Frontal cortex (tissue), 4 donors: ENCODE measurements around the gene FAM210B. TPM values are rescaled to one million over a fixed set of nuclear protein-coding genes. Genes with fewer than 3 reads are reported as not detected.
A peak's percentile ranks its signal among the peaks of the same experiment; 100 is the strongest.
"Not testable (repeated sequence)": the region's sequence is repeated elsewhere in the genome, so short reads cannot be mapped to it uniquely, and the experiment has no call there.

Source experiments
- DNase-seq, 2 donors: peaks; one replicate each; pipeline ENCODE4 v3.0.0; 2012; ENCODE audit warnings: low spot score in 2 of 2
- FAIRE-seq: peaks from 2 replicates; lab custom pipeline; 2012; peaks lifted over from hg19 to GRCh38; lab: Jason Lieb, UNC
- total RNA-seq: library from RNA; depleted of rRNA; stranded (reverse); fragments of >200 nt; gene quantifications from one replicate; pipeline ENCODE4 v1.2.3, GENCODE V29; 2014
- donor health status: control.
- donor health status: control.
- donor health status: control.

FAM210B gene
- total RNA-seq, 1 donor from 2014 or later: 15.5 TPM

- no peak for FAIRE-seq
- no peak for DNase-seq
These were observed 32.3 kb downstream of the FAM210B start for GRCh38 chr20:56391037-56391436.

GRCh38 chr20:56391596-56392131 is 32.9 kb downstream of the FAM210B start:
- no peak for DNase-seq
- no peak for FAIRE-seq

- DNase-seq (peak; percentile 83 to 97), FAIRE-seq (no peak)
These were observed 33.5 kb downstream of the FAM210B start, which contains the start of the genes AURKA and CSTF1 for GRCh38 chr20:56392132-56392880. Gene AURKA, minus strand, starts transcription at chr20:56392215. Its CDS starts 4,018 bp downstream, at chr20:56388197. Gene CSTF1, plus strand, starts transcription at chr20:56392645. Its CDS starts 2,908 bp downstream, at chr20:56395553.

- DNase-seq (no peak), FAIRE-seq (no peak)
These were observed 34.2 kb downstream of the FAM210B start for GRCh38 chr20:56392881-56393482.

- FAIRE-seq (no peak), DNase-seq (no peak)
These were observed 34.9 kb downstream of the FAM210B start for GRCh38 chr20:56393653-56394052.

- DNase-seq (no peak), FAIRE-seq (no peak)
These were observed 36.4 kb downstream of the FAM210B start for GRCh38 chr20:56395166-56395565.

- FAIRE-seq (no peak), DNase-seq (peak; percentile 14 to 49)
These were observed 41.3 kb downstream of the FAM210B start for GRCh38 chr20:56400001-56400640.

GRCh38 chr20:56403465-56403864 is 44.7 kb downstream of the FAM210B start:
- DNase-seq (no peak), FAIRE-seq (no peak)

- not testable (repeated sequence) for DNase-seq
These were observed 46.6 kb downstream of the FAM210B start for GRCh38 chr20:56405356-56405755.

GRCh38 chr20:56406910-56407309 is 48.1 kb downstream of the FAM210B start:
- FAIRE-seq: no peak

More at GRCh38 chr20:56405356-56405755, 46.6 kb downstream of the FAM210B start:
- FAIRE-seq: not testable (repeated sequence)

GRCh38 chr20:56409521-56409920 is 50.7 kb downstream of the FAM210B start:
- FAIRE-seq: no peak

More at GRCh38 chr20:56406910-56407309, 48.1 kb downstream of the FAM210B start:
- no peak for DNase-seq

GRCh38 chr20:56409956-56410355 is 51.2 kb downstream of the FAM210B start:
- DNase-seq (no peak), FAIRE-seq (no peak)

More at GRCh38 chr20:56409521-56409920, 50.7 kb downstream of the FAM210B start:
- DNase-seq: no peak

GRCh38 chr20:56411287-56411686 is 52.5 kb downstream of the FAM210B start:
- FAIRE-seq: not testable (repeated sequence)

GRCh38 chr20:56411759-56412472 is 53.1 kb downstream of the FAM210B start, which contains the start of gene CASS4:
Gene CASS4, plus strand, starts transcription at chr20:56412260. Its CDS starts 199 bp downstream, at chr20:56412459.
- FAIRE-seq (no peak), DNase-seq (no peak)

More at GRCh38 chr20:56411287-56411686, 52.5 kb downstream of the FAM210B start:
- not testable (repeated sequence) for DNase-seq

- no peak for DNase-seq
- no peak for FAIRE-seq
These were observed 53.7 kb downstream of the FAM210B start for GRCh38 chr20:56412473-56412790.

GRCh38 chr20:56412949-56413348 is 54.2 kb downstream of the FAM210B start:
- DNase-seq (no peak), FAIRE-seq (no peak)

GRCh38 chr20:56414842-56415765 is 56.3 kb downstream of the FAM210B start:
- FAIRE-seq: no peak
- DNase-seq: no peak

GRCh38 chr20:56417402-56417801 is 58.6 kb downstream of the FAM210B start:
- FAIRE-seq (no peak), DNase-seq (no peak)

- no peak for FAIRE-seq
- no peak for DNase-seq
These were observed 59.1 kb downstream of the FAM210B start for GRCh38 chr20:56417911-56418310.
